Activated T-cell treated with anti-CD3 and anti-CD28 coated beads, Interleukin-2, amount 50 U/mL, for 24 hours (primary cell): Measurements from ENCODE around the gene PLA2G5.
"Not testable (repeated sequence)": the region's sequence is repeated elsewhere in the genome, so short reads cannot be mapped to it uniquely, and the experiment has no call there.

ENCODE experiments used
- DNase-seq: peaks from one replicate; pipeline ENCODE4 v3.0.0-alpha.2; 2020
- H3K27ac Mint-ChIP-seq: 2 replicates; pipeline ENCODE4 v1.8.0; 2020; ENCODE audit warnings: mild to moderate bottlenecking, mixed read lengths
- H3K27me3 Mint-ChIP-seq: 2 replicates; pipeline ENCODE4 v1.8.0; 2020; ENCODE audit warnings: mixed read lengths
- H3K36me3 Mint-ChIP-seq: 2 replicates; pipeline ENCODE4 v1.8.0; 2020; ENCODE audit warnings: low read depth, mixed read lengths
- H3K4me1 Mint-ChIP-seq: 2 replicates; pipeline ENCODE4 v1.8.0; 2020; ENCODE audit warnings: low read depth, mixed read lengths
- H3K4me3 Mint-ChIP-seq: 2 replicates; pipeline ENCODE4 v1.8.0; 2020; ENCODE audit warnings: mild to moderate bottlenecking, moderate library complexity, mixed read lengths
- H3K9me3 Mint-ChIP-seq: 2 replicates; pipeline ENCODE4 v1.8.0; 2020; ENCODE audit warnings: mixed read lengths

Gene PLA2G5

GRCh38 chr1:20130518-20130917 lies 60.5 kb downstream of the PLA2G5 start:
- not testable (repeated sequence) for H3K4me1 Mint-ChIP-seq, H3K9me3 Mint-ChIP-seq, H3K36me3 Mint-ChIP-seq, DNase-seq, H3K4me3 Mint-ChIP-seq, H3K27ac Mint-ChIP-seq
- peaks cover 18% of the 10 kb centered on the region for H3K27me3 Mint-ChIP-seq

GRCh38 chr1:20134995-20135394 lies 65.0 kb downstream of the PLA2G5 start:
- Mint-ChIP-seq H3K4me1 (no peaks in the 10 kb centered on the region), H3K27me3 (peaks cover 20% of the 10 kb centered on the region), H3K36me3 (no peaks in the 10 kb centered on the region), H3K4me3 (no peak overlapping the region), H3K9me3 (no peaks in the 10 kb centered on the region), H3K27ac (no peak overlapping the region)
- DNase-seq: no peak

- Mint-ChIP-seq H3K36me3 (no peaks in the 10 kb centered on the region), H3K27me3 (peaks cover 24% of the 10 kb centered on the region), H3K4me3 (no peak overlapping the region), H3K9me3 (no peaks in the 10 kb centered on the region), H3K4me1 (no peaks in the 10 kb centered on the region), H3K27ac (no peak overlapping the region)
- DNase-seq: no peak
Observed at GRCh38 chr1:20136249-20136648, 66.3 kb downstream of the PLA2G5 start.

DNA sequence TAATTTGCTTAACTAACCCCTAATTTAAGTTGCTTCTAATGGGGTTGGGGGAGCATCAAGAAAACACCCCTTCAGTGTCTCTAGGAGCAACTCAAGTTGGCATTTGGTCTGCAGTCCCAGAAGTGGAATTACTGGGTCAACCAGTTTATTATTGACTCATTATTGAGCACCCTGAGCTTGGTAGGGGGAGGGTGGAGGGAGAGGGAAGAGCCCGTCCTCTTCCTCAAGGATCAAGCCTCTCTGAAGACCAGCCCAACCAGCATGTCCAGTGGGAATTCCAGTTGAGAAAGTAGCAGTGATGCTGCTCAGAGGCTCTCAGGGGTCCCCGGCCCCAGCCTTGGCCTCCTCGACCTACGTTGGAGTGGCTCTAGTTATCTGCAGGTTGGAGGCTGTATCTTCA lies 67.1 kb downstream of the PLA2G5 start:
- no peak for DNase-seq
- no peak overlapping the region for H3K4me3 Mint-ChIP-seq
- no peak overlapping the region for H3K27ac Mint-ChIP-seq
- H3K36me3 Mint-ChIP-seq: no peaks in the 10 kb centered on the region
- H3K27me3 Mint-ChIP-seq: peaks cover 19% of the 10 kb centered on the region
- no peaks in the 10 kb centered on the region for H3K9me3 Mint-ChIP-seq
- no peaks in the 10 kb centered on the region for H3K4me1 Mint-ChIP-seq

GRCh38 chr1:20137604-20138003 lies 67.6 kb downstream of the PLA2G5 start:
- Mint-ChIP-seq H3K27me3 (peaks cover 16% of the 10 kb centered on the region), H3K27ac (no peak overlapping the region), H3K4me1 (no peaks in the 10 kb centered on the region), H3K36me3 (no peaks in the 10 kb centered on the region), H3K9me3 (no peaks in the 10 kb centered on the region), H3K4me3 (no peak overlapping the region)
- no peak for DNase-seq

DNA sequence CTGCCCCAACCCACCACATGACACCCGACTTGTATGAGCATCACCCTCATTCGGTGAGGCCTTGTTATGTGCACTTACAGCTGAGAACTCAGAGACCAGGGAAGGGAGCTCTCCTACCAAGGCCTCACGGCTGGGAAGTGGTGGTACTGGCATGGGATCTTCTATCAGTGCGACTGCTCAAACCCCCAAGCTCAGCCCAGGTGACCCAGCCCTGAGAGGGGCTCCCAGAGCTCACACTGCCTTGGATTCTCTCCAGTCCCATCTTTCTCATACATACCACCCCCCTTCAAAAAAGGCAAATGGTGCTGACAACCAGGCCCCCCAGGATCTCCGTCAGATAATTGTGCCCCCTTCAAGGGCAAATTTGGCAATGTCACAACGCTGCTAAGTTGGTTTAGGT lies 68.4 kb downstream of the PLA2G5 start:
- H3K9me3 Mint-ChIP-seq: no peaks in the 10 kb centered on the region
- H3K4me1 Mint-ChIP-seq: no peaks in the 10 kb centered on the region
- H3K36me3 Mint-ChIP-seq: no peaks in the 10 kb centered on the region
- H3K4me3 Mint-ChIP-seq: no peak overlapping the region
- no peak for DNase-seq
- no peak overlapping the region for H3K27ac Mint-ChIP-seq
- H3K27me3 Mint-ChIP-seq: peaks cover 13% of the 10 kb centered on the region

DNA sequence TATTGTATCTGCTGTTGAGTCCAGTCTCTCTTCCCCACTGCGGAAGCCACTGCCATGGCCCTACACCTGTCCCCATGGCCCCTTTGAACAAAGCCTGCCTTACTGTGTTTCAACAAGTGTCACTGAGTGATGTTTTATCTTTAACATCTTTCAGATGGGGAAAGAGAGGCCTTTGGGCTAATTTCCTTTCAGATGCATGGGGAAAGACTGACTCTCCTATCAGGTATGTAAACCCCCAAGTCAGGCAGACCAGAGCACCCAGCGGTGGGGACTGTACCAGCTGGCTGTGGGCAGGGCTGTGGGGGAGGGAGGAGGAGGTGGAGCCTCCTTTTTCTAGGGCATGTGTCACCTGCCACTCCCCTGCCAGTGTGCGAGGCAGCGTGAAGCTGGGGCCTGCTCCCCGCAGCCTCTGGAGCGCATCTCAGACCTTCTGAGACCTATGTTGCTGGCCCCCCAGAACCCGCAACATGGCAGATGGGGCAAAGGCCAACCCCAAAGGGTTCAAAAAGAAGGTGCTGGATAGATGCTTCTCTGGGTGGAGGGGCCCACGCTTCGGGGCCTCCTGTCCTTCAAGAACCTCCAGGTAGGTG lies 69.1 kb downstream of the PLA2G5 start, which contains the start of gene PLA2G2F:
PLA2G2F (plus strand) TSS at position 363 of the 590 bp plus-strand sequence; CDS start at position 468, 105 bp downstream.
- no peaks in the 10 kb centered on the region for H3K36me3 Mint-ChIP-seq
- H3K27me3 Mint-ChIP-seq: peaks cover 13% of the 10 kb centered on the region
- no peaks in the 10 kb centered on the region for H3K9me3 Mint-ChIP-seq
- no peak for DNase-seq
- no peak within 1 kb of the TSS for H3K4me3 Mint-ChIP-seq
- no peaks in the 10 kb centered on the region for H3K4me1 Mint-ChIP-seq
- no peak within 1 kb of the TSS for H3K27ac Mint-ChIP-seq

DNA sequence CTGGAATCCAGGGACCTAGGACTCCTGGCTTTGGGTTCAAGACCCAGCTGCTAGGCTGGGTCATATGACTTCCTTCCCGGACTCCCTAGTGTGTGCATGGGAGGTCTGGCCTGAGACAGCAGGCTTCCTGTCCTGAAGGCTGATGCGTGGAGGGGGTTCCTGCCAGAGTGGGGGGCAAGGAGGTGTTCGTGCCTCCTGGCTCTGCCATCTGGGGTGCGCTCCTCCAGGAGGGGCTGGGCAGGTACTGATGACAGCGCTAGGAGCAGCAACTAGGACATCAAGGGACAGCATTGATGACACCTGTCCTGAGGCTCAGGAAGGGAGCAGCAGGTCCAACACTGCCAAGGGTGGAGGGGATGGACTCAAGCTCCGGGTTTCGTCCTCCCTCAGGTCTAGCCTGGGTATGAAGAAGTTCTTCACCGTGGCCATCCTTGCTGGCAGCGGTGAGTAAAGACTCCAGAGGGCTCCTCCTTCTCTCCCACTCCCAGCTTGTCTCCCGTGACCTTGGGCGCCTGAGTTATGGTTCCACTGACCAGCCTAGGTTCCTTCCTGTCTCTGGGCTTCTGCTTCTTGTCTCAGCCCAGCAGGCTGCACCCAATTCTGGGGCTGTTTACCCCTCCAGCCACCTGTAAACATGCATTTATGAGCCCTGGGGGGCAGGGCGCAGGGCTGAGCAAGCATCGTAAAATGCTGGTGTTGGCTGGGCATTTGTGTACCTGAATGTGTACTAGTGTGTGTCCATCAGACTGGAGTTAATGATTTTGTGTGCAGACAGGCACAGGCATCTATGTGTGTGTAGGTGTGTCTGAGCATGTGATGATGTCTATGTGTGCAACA lies 70.0 kb downstream of the PLA2G5 start:
- DNase-seq: no peak
- no peak overlapping the region for H3K4me3 Mint-ChIP-seq
- no peaks in the 10 kb centered on the region for H3K9me3 Mint-ChIP-seq
- peaks cover 13% of the 10 kb centered on the region for H3K27me3 Mint-ChIP-seq
- H3K36me3 Mint-ChIP-seq: no peaks in the 10 kb centered on the region
- no peaks in the 10 kb centered on the region for H3K4me1 Mint-ChIP-seq
- no peak overlapping the region for H3K27ac Mint-ChIP-seq

DNA sequence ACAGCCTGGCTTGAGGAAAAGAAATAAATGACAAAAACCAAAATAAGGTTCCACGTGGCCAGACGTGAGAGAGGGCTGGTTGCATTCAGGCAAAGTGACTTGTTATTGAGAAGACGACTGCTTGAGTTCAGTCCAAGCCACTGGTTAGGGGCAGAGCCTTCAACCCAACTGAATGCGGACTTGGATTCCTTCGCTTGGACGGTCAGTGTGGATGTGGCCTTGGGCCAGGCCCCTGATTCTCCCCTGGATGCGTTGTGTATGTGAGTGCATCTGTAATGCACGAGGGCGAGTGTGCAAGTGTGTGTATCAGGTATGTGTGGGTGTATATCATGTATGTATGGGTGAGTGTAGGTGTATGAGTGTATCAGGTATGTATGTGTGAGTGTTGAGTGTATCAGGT lies 71.0 kb downstream of the PLA2G5 start:
- no peak for DNase-seq
- no peaks in the 10 kb centered on the region for H3K9me3 Mint-ChIP-seq

GRCh38 chr1:20141466-20141865 lies 71.5 kb downstream of the PLA2G5 start:
- DNase-seq: no peak
- no peaks in the 10 kb centered on the region for H3K36me3 Mint-ChIP-seq
- no peak overlapping the region for H3K27ac Mint-ChIP-seq
- H3K9me3 Mint-ChIP-seq: no peaks in the 10 kb centered on the region
- peaks cover 7% of the 10 kb centered on the region for H3K27me3 Mint-ChIP-seq
- no peaks in the 10 kb centered on the region for H3K4me1 Mint-ChIP-seq
- H3K4me3 Mint-ChIP-seq: no peak overlapping the region

More for the DNA sequence above, 71.0 kb downstream of the PLA2G5 start:
- H3K4me3 Mint-ChIP-seq: no peak overlapping the region
- no peaks in the 10 kb centered on the region for H3K4me1 Mint-ChIP-seq
- no peaks in the 10 kb centered on the region for H3K36me3 Mint-ChIP-seq
- peaks cover 11% of the 10 kb centered on the region for H3K27me3 Mint-ChIP-seq
- H3K27ac Mint-ChIP-seq: no peak overlapping the region
